Measurements from ENCODE around the gene ACTR1A. TPM values are rescaled to one million over a fixed set of nuclear protein-coding genes. Genes with fewer than 3 reads are reported as not detected.

The ACTR1A gene
- total and polyA plus RNA-seq, 9 of the 15 experiments (the other 6 are each of a cell fraction or from before 2014, with no cell fraction given) = 36.3 to 77.2 (median 49.6) TPM

DNA sequence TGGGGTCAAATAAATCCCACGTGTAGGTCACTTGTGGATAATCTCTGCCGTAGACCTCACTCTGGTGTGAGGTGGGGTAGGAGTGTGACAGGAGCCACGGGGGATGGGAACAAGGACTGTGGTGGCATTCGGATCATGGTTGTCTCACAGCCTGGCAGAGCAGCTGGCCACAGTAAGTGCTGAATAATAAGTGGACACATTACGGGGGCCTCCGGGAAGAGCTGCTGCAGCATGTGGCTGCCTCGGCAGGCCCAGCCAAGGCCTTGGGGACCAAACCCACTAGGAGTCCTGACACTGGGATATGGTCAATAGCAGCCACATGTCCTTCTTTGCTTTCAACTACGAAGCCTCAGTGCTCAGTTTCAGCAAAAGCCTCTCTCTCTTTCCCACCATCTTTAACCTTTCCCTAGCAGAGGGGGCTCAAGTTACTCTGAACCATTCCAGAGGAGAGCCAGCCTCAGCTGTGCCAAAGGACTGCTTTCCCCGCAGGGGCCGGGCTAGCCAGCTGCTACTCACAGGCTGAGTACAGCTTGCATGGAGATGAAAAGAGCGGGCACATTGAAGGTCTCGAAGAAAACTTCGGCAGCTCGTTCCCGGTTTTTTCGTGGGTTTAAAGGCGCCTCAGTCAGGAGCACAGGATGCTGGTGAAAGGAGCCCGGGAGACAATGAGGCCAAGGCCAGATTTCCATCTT is 17.3 kb downstream of the ACTR1A start (continued):
- TF ChIP-seq, protein P1, sequence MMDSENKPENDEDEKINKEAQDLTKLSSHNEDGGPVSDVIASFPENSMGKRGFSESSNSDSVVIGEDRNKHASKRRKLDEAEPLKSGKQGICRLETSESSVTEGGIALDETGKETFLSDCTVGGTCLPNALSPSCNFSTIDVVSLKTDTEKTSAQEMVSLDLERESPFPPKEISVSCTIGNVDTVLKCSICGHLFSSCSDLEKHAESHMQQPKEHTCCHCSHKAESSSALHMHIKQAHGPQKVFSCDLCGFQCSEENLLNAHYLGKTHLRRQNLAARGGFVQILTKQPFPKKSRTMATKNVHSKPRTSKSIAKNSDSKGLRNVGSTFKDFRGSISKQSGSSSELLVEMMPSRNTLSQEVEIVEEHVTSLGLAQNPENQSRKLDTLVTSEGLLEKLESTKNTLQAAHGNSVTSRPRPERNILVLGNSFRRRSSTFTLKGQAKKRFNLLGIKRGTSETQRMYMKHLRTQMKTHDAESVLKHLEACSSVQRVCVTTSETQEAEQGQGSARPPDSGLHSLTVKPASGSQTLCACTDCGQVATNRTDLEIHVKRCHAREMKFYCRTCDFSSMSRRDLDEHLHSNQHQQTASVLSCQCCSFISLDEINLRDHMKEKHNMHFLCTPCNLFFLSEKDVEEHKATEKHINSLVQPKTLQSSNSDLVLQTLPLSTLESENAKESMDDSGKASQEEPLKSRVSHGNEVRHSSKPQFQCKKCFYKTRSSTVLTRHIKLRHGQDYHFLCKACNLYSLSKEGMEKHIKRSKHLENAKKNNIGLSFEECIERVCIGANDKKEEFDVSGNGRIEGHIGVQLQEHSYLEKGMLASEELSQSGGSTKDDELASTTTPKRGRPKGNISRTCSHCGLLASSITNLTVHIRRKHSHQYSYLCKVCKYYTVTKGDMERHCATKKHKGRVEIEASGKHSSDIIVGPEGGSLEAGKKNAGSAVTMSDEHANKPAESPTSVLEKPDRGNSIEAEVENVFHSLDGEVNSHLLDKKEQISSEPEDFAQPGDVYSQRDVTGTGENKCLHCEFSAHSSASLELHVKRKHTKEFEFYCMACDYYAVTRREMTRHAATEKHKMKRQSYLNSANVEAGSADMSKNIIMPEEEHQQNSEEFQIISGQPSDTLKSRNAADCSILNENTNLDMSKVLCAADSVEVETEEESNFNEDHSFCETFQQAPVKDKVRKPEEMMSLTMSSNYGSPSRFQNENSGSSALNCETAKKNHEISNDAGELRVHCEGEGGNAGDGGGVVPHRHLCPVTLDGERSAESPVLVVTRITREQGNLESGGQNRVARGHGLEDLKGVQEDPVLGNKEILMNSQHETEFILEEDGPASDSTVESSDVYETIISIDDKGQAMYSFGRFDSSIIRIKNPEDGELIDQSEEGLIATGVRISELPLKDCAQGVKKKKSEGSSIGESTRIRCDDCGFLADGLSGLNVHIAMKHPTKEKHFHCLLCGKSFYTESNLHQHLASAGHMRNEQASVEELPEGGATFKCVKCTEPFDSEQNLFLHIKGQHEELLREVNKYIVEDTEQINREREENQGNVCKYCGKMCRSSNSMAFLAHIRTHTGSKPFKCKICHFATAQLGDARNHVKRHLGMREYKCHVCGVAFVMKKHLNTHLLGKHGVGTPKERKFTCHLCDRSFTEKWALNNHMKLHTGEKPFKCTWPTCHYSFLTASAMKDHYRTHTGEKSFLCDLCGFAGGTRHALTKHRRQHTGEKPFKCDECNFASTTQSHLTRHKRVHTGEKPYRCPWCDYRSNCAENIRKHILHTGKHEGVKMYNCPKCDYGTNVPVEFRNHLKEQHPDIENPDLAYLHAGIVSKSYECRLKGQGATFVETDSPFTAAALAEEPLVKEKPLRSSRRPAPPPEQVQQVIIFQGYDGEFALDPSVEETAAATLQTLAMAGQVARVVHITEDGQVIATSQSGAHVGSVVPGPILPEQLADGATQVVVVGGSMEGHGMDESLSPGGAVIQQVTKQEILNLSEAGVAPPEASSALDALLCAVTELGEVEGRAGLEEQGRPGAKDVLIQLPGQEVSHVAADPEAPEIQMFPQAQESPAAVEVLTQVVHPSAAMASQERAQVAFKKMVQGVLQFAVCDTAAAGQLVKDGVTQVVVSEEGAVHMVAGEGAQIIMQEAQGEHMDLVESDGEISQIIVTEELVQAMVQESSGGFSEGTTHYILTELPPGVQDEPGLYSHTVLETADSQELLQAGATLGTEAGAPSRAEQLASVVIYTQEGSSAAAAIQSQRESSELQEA (IDR thresholded peaks at IDR 0.05; ENCODE audit: low read depth) = no peak
- TF ChIP-seq CTBP1 (IDR thresholded peaks at IDR 0.05; ENCODE audit: borderline replicate concordance) = no peak
- no peak for TF ChIP-seq KLF1 (tag; IDR thresholded peaks at IDR 0.05)
- TF ChIP-seq, protein P2, sequence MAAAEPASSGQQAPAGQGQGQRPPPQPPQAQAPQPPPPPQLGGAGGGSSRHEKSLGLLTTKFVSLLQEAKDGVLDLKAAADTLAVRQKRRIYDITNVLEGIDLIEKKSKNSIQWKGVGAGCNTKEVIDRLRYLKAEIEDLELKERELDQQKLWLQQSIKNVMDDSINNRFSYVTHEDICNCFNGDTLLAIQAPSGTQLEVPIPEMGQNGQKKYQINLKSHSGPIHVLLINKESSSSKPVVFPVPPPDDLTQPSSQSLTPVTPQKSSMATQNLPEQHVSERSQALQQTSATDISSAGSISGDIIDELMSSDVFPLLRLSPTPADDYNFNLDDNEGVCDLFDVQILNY (CRISPR knock-in tag; IDR thresholded peaks at IDR 0.05) = no peak
